Nasal cavity respiratory epithelium epithelial cell of viscerocranial mucosa (primary cell): ENCODE data around the gene ANP32A. TPM values are rescaled to one million over a fixed set of nuclear protein-coding genes. Genes with fewer than 3 reads are reported as not detected.

Experiments
- total RNA-seq: library from RNA; depleted of rRNA; stranded (reverse); fragments of >200 nt; gene quantifications from 2 replicates; pipeline ENCODE4 v1.2.3, GENCODE V29; 2014

The ANP32A gene
- 44.4 and 84.4 TPM in 2 replicates for total RNA-seq

DNA sequence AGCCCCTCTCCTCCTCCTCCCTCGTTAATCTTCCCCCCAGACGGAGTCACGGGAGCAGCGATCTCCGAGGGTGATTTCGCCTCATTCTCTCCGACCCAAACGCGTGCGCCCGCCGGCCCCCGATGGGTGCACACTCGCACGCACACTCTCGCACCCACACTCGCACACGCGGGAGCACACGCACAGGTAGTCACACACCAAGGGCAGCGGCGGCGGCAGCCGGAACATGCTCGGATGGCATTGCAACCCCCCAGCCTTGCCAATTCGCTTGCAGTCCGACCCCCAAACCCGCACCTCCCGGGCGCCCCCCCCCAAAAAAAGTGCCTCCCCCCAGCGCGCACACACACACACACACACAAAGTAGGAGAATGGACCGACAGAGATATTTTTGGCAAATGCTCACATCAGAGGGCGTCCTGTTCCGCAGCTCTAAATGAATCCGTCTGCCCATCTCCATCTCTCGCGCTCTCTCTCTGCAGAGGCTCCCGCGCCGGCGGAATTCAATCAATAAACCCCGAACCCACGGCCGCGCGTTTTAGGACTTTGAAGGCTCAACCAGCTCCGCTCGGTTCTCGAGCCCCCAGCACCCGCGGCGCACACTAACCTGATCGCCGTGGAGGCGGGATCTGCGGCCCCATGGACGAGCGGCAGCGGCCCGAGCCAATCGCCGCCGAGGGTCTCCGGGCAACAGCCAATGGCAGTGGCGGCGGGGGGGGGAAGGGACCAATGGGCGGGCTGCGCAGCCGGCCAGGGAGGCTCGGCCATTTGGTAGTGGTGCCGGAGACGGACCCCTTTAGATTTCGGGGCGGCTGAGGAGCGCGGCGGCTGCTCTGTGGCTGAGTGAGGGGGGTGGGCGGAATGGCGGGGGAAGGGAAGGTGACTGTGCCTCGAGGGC is at the start of gene ANP32A:
Gene ANP32A (minus strand): TSS at position 601 of the 895 bp plus-strand sequence. CDS start 144 bp downstream, at position 457.

Other genes with a start within 250 kb of the ANP32A start
- under 0.01 and 0.14 TPM in 2 replicates for gene CORO2B, start 241.9 kb downstream of the ANP32A start, total RNA-seq
- 1.7 and 4.9 TPM in 2 replicates for gene SPESP1, start 109.6 kb upstream of the ANP32A start, total RNA-seq
- under 0.01 and 0.07 TPM in 2 replicates for gene NOX5, start 193.8 kb upstream of the ANP32A start, total RNA-seq